ENCODE results near the gene WWP2.
"Not testable (repeated sequence)": the region's sequence is repeated elsewhere in the genome, so short reads cannot be mapped to it uniquely, and the experiment has no call there.

Gene WWP2

DNA sequence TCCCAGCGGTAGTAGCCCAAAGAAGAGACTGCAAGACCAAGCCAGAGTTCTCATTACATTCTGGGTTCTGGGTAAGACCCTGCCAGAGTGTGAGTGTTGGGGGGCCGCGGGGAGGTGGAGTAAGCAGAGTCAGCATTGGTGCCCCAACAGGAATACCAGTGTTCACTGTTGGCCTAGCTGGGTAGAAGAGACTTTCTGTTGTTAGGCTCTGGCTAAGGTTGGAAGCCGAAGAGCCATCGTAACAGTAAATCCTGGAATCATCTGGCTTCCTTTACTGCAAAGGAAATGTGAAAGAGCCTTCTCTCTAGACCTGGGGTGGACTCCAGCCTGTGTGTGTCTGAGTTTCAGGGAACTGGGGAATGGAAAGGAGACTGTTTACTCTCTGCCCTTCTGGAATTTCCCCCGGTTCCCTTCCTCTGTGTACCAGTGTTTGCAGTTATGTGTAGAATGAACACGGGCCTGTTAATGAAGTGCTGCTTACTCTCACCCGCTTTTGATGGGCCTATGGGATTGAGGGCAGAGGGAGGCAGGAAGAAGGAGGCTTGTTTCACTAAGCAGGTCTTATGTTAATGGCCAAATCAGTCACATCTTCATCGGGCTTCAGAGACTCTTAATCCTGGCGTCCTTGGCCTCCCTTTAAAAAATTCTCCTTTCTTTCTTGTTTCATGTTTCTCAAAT lies 68.5 kb downstream of the WWP2 start:
- no peak for DNase-seq (ENCODE audit: low read depth in 2 of 2)

GRCh38 chr16:69831212-69832123 lies 69.3 kb downstream of the WWP2 start:
- DNase-seq (ENCODE audit: low read depth in 2 of 2) = no peak

DNA sequence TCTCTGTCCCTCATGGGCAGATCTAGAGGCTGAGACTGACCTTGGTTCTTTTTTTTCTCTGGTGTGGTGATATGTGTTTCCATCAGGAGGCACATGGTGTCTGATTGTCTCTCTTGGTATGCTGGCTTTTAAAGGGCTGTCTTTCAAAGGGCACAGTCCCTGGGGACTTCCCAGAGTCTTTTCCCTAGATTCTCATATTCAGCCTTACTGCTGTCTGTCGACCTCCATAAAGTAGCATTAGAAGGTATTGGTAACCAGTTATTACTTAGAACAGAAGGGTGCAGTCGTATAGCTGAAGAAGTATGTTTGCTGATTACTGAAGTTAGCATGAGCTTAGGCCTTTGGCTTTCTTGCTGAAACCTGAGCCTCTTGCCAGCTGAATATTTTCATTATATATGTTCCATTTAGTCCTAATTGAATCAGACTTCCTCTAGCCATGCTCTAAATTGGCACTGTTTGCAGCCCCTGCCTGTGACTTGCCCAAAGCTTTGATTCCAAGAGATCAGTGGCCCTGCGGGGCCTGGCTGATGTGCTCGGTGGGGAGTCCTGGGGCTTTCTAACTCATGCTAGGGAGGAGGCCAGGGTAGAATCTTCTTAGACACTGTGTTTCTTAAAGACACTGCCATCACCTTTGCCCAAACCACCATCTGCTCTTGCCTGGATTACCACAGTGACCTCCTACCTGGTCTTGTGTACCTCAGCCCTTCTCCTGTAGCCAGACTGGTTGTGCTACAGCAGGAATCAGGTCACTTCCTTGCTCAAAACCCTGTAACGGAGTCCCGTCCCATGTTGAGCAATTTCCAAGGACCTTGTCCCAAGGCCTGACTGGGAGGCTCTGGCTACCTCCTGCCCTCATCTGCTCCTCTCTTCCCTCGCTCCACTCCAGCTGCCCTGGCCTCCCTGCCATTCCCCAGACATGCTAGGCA lies 71.5 kb downstream of the WWP2 start:
- no peak for DNase-seq (ENCODE audit: low read depth in 2 of 2)

DNA sequence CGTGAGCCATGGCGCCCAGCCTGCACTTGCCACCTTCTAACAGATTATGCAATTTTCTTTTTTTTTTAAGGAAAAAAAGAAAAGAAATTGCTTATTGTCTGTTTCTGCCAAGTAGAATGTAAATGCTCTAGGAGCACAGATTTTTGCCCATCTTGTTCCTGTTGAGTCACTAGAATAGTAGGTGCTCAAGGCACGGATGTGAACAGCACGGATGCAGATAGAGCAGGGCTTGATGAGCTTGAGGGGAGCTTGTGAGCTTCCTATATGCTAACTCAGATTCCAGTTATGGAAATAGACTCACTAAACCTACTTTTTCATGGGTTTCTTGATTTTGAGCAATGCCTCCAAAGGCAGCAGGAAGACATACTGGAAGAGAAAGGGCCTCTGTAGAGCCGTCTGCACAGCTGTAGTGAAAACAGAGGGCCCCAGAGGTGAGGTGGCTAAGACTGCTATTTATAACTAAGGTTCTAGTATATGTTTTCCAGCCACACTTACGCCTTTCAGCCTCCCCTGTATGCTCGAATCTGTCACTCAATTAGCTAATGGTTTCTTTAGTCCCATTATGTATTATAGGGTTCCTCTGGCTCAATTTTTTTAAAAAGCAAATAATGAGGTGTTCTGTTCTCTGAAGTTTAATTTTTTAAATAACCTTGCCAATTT lies 72.8 kb downstream of the WWP2 start:
- DNase-seq (ENCODE audit: low read depth in 2 of 2) = no peak

- no peak for DNase-seq (ENCODE audit: low read depth in 2 of 2)
Measured at GRCh38 chr16:69836257-69836656, 74.1 kb downstream of the WWP2 start.

GRCh38 chr16:69837380-69837779 lies 75.2 kb downstream of the WWP2 start:
- DNase-seq (ENCODE audit: low read depth in 2 of 2) = no peak

DNA sequence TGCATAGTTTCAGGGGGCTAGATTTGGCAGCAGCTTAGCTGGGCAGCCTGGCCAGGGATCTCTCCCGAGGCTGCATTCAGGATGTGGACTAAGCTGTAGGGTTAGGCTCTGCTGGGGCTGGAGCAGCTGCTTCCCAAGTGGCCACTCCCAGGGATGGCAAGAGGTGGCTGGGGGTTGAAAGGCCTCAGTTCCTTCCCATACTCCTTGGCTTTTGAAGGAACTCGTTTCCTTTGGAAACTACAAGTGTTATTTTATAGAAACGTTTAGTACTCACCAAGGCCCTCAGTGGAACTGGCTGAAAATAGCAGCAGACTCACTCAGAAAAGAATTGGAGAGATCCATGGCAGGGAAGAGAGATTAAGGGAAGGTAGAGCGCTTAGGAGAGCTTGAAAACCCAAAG lies 76.4 kb downstream of the WWP2 start:
- DNase-seq (ENCODE audit: low read depth in 2 of 2) = no peak

- no peak for DNase-seq (ENCODE audit: low read depth in 2 of 2)
Measured at GRCh38 chr16:69839240-69839688, 77.1 kb downstream of the WWP2 start.

DNA sequence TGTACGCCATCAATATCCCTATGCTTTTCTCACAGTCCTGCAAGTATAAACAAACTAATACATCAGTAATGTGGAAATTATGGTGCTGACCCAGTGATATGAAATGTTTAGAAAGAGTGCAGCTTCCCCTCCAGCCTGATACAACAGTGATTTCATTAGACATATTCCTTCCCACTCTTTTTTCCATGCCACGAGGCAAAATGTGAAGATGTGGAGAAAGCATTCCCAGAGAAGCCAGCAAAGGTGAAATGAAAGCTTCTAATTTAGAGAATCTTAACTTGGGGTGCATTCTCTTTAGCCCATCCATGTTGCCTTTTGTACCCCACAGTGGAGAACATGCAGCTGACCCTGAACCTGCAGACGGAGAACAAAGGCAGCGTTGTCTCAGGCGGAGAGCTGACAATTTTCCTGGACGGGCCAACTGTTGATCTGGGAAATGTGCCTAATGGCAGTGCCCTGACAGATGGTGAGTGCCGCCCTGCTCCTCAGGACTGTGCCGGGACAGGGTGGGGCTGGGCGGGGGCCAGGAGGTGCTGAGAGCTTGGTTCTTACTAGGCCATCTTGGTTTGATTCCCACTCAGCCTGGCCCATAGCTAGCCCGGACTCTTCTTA lies 77.8 kb downstream of the WWP2 start:
- no peak for DNase-seq (ENCODE audit: low read depth in 2 of 2)

DNA sequence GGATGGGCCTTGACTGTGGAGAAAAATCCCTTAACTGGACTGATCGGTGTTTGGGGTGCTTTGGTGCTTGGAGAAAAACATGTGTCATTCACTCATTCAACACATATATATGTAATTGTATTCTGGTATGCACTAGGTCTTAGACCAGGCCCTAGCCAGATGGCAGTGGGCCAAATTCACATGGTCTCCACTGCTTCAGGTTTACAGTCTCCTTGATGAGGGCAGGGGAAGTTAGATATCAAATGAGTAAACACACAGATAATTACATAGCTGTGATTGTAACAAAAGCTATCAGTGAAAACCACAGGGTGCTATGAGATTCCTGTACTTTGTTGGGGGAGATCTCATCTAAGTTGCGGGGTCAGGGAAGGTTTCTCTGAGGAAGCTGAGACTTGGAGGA lies 78.8 kb downstream of the WWP2 start:
- no peak for DNase-seq (ENCODE audit: low read depth in 2 of 2)

DNA sequence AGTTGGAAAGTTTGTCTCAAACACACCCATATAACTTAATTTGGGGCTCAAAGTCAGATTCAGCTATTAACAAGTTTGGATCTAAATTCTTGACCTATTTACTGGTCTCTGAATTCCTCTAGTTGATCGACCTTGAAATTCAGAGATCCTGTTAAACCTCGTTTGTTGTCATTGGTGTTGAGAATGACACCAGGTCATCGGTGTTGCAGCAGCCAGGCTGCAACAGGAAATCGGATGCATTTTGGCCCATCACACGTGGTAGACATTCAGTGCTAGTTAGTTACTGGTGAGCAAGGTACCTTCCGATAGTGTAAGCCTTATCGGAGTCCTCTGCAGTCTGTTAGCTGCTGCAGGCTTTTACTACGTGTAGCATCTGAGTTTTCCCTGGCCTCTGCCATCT lies 82.3 kb downstream of the WWP2 start:
- no peak for DNase-seq (ENCODE audit: low read depth in 2 of 2)

GRCh38 chr16:69845181-69845580 lies 83.0 kb downstream of the WWP2 start:
- DNase-seq (ENCODE audit: low read depth in 2 of 2) = no peak

DNA sequence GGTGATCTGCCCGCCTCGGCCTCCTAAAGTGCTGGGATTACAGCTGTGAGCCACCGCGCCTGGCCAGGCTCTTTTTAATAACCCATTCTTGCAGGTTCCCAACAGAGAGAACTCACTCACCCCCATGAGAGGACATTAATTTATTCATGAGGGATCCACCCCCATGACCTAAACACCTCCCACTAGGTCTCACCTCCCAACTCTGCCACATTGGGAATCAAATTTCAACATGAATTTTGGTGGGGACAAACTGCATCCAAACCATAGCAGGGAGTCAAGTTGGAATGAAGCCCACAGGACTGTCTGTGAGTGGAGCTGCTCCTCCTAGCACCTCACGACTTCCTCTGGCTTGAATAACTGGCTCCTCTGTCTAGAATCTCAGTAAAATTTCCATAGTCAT lies 85.5 kb downstream of the WWP2 start:
- DNase-seq (ENCODE audit: low read depth in 2 of 2) = no peak

DNA sequence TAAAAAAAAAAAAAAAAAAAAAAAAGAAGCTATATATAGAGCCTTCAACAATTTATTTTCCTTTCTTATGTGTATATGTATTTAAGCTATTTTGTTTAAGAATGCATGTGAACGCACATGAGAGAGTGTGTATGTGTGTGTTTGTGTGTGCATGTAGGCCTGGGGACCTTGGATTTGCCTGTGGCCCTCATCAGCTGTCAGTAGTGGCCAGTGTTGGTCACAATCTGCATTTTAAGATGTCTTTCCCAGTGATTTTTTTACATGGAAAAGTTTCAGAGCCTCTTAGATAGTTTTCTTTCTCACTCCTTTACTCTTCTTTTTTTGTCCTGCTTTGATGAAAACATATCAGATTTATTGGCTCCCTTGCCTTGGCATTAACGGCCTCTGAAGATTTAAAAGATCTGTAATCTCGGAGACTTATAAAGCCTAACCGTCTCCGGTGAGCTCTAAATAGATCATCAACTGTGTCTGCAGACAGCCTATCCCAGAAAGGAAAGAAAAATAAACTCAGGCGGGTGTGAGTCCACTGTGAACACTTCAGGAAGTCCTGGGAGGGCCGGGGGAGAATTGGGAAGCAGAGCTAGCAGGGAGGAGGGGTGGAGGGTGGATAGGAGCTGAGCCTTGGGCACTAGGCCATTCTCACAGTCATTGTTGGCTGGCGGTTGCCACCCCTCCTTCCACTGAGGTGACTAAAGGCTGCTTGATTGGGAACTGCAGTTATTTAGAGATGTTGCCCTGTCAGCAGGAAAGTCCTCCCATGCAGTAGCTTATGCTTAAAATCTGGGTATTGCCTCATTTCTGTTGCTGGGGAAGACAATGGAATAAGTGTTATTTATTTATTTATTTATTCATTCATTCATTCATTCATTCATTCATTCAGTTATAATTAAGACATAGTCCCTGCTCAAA lies 86.8 kb downstream of the WWP2 start:
- DNase-seq (ENCODE audit: low read depth in 2 of 2) = no peak

GRCh38 chr16:69851491-69852240 lies 89.5 kb downstream of the WWP2 start:
- no peak for DNase-seq (ENCODE audit: low read depth in 2 of 2)

DNA sequence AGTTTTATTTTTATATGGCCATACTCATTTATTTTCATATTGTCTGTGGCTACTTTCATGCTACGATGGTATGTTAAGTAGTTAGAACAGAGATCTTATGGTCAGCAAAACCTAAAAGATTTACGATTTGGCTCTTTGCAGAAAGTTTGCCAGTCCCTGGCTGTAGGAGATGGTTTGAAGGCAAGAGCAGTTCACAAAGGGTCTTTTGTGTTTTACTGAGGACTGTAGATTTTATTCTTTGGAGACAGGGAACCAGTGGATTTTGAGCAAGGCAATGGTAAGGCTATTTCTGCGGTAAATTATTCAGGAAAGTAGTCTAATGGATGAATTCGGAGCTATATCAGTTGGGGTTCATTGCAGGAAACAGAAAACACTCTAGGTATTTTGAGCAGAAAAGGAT lies 90.7 kb downstream of the WWP2 start:
- DNase-seq (ENCODE audit: low read depth in 2 of 2) = no peak

- DNase-seq (ENCODE audit: low read depth in 2 of 2) = no peak
Measured at GRCh38 chr16:69853481-69853880, 91.3 kb downstream of the WWP2 start.

GRCh38 chr16:69854776-69855175 lies 92.6 kb downstream of the WWP2 start:
- not testable (repeated sequence) for DNase-seq (ENCODE audit: low read depth in 2 of 2)

DNA sequence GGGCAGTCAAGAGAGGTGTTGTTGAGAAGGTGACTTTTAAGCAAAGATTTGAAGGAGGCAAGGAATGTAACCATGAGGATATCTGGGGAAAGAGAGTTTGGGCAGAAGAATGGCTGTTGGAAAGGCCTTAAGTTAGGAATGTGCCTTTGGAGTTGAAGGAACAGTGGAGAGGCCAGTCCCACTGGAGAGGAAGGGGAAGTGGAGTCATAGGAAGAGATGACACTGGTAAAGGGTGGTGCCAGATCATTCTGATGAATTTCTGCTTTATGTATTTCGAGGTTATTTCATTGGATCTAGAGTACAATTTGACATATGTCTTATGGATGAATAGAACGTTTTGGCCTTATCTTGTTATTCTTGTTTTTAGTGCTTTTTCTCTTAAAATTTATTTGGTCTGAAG lies 93.5 kb downstream of the WWP2 start:
- DNase-seq (ENCODE audit: low read depth in 2 of 2) = no peak
